HEK293 (cell line): Measurements from ENCODE around the gene IL36RN.

ENCODE experiments used
- CTCF ChIP-seq: fragments of 450-650 bp; formaldehyde crosslinking; IDR thresholded peaks from 2 replicates; pipeline ENCODE4 v1.5.1; 2016; ENCODE audit warnings: missing biosample characterization, missing genetic modification characterization
- MZF1 ChIP-seq: fragments of 450-650 bp; formaldehyde crosslinking; IDR thresholded peaks from 2 replicates; pipeline ENCODE4 v1.5.1; 2017; ENCODE audit warnings: missing biosample characterization, missing genetic modification characterization, borderline replicate concordance
- REPIN1 ChIP-seq: fragments of 450-650 bp; formaldehyde crosslinking; IDR thresholded peaks from 2 replicates; pipeline ENCODE4 v1.5.1; 2017; ENCODE audit warnings: missing biosample characterization, missing genetic modification characterization, low read depth
- TCF7L2 ChIP-seq: IDR thresholded peaks from 2 replicates; pipeline ENCODE4 v1.6.1; 2011; ENCODE audit warnings: low read depth, mild to moderate bottlenecking, inconsistent platforms, low read length, moderate library complexity, borderline replicate concordance
- TSHZ1 ChIP-seq: fragments of 450-650 bp; formaldehyde crosslinking; IDR thresholded peaks from 2 replicates; pipeline ENCODE4 v1.5.1; 2016; ENCODE audit warnings: missing biosample characterization, missing genetic modification characterization, borderline replicate concordance
- ZIC2 ChIP-seq: fragments of 450-650 bp; formaldehyde crosslinking; IDR thresholded peaks from 2 replicates; pipeline ENCODE4 v1.5.1; 2016; ENCODE audit warnings: missing biosample characterization, missing genetic modification characterization
- ZNF121 ChIP-seq: fragments of 450-650 bp; formaldehyde crosslinking; IDR thresholded peaks from 2 replicates; pipeline ENCODE4 v1.5.1; 2016; ENCODE audit warnings: missing biosample characterization, missing genetic modification characterization
- ZNF138 ChIP-seq: fragments of 450-650 bp; formaldehyde crosslinking; IDR thresholded peaks from 2 replicates; pipeline ENCODE4 v1.5.1; 2016; ENCODE audit warnings: missing biosample characterization, missing genetic modification characterization, borderline replicate concordance
- ZNF140 ChIP-seq: fragments of 450-650 bp; formaldehyde crosslinking; IDR thresholded peaks from 2 replicates; pipeline ENCODE4 v1.5.1; 2016; ENCODE audit warnings: missing biosample characterization, missing genetic modification characterization
- ZNF785 ChIP-seq: fragments of 450-650 bp; formaldehyde crosslinking; IDR thresholded peaks from 2 replicates; pipeline ENCODE4 v1.5.1; 2016; ENCODE audit warnings: missing biosample characterization, missing genetic modification characterization
- ZSCAN23 ChIP-seq: fragments of 450-650 bp; formaldehyde crosslinking; IDR thresholded peaks from 2 replicates; pipeline ENCODE4 v1.5.1; 2016; ENCODE audit warnings: missing biosample characterization, missing genetic modification characterization

GRCh38 chr2:113064898-113065297 lies 5.9 kb downstream of the IL36RN start:
- TF ChIP-seq TCF7L2 = no peak
- no peak for TF ChIP-seq CTCF (tag by site-specific recombination)
- TF ChIP-seq ZNF138 = no peak
- no peak for TF ChIP-seq MZF1 (tag by site-specific recombination)
- TF ChIP-seq ZNF785 (tag by site-specific recombination) = no peak
- TF ChIP-seq ZSCAN23 (tag by site-specific recombination) = no peak
- TF ChIP-seq ZIC2 (tag by site-specific recombination) = no peak
- TF ChIP-seq REPIN1 (tag by site-specific recombination) = no peak
- no peak for TF ChIP-seq ZNF121 (tag by site-specific recombination)
- TF ChIP-seq ZNF140 (tag by site-specific recombination) = no peak
- TF ChIP-seq TSHZ1 (tag by site-specific recombination) = no peak
